ENCODE data around the gene STAU1.

- TF ChIP-seq EZH2 (IDR thresholded peaks at IDR 0.05; ENCODE audit: insufficient read depth, poor library complexity, severe bottlenecking), result no peak
- TF ChIP-seq EZH2phosphoT487 (IDR thresholded peaks at IDR 0.05; ENCODE audit: insufficient read depth, low read depth), result no peak
These were observed 85.1 kb downstream of the STAU1 start for GRCh38 chr20:49103019-49103418.

All from GM23248 (cell line).